Mammary epithelial cell (primary cell): ENCODE data around the gene RNF220.

Source experiments
- CTCF ChIP-seq, 2 donors: IDR thresholded peaks in 1 of 2; conservative IDR thresholded peaks in 1 of 2; 2 replicates each; pipeline ENCODE4 v1.5.1; 2011 to 2012; ENCODE audit warnings: inconsistent platforms in 2 of 2, low read length in 2 of 2, mild to moderate bottlenecking in 2 of 2, control low read depth in 1 of 2, low read depth in 1 of 2; ENCODE audit not compliant: insufficient read depth in 1 of 2; ENCODE audit errors: extremely low read depth in 1 of 2
- EZH2 ChIP-seq: IDR thresholded peaks from 2 replicates; pipeline ENCODE4 v1.6.1; 2012; ENCODE audit warnings: low read length, inconsistent platforms, borderline replicate concordance

DNA sequence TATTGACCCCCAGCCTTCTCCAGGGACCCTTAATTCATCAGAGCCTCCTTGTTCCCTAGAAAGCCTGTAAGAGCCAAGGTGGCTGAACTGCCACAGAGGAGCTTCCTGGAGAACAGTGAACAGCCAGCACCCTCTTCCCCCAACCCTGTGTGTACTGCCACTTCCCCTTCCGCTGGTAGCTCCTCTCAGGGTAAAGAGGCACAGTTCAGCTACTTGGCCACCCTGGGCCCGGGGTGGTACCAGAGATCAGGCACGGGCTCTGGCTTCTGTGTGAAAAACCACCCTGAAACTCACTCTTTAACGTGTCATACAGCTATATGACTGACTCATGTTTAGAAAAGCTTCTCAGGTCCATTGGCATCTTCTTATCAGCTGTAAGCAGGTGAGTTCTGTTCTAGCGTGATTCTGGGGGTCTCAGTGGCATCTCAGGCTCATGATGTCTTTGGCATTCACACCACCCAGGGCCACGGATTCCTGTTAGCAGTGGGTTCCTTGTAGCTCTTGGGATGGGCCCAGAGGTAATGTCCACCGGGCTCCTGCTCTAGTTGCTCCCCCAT is 291.8 kb downstream of the RNF220 start:
- TF ChIP-seq CTCF (conservative IDR thresholded peaks at IDR 0.05 in 1 of 2, IDR thresholded peaks at IDR 0.05 in 1 of 2; ENCODE audit: extremely low read depth in 1 of 2, insufficient read depth in 1 of 2, low read depth in 1 of 2, low read length in 2 of 2) = no peak
- no peak for TF ChIP-seq EZH2
